NCI-H187 (cell line): ENCODE data around the gene HNF4A.
A peak's percentile ranks its signal among the peaks of the same experiment; 100 is the strongest.
"Not testable (repeated sequence)": the region's sequence is repeated elsewhere in the genome, so short reads cannot be mapped to it uniquely, and the experiment has no call there.

Source experiments
- DNase-seq, 2 experiments: peaks; one replicate each; lab custom pipeline; 2025; lab: John Stamatoyannopoulos, UW

The HNF4A gene

DNA sequence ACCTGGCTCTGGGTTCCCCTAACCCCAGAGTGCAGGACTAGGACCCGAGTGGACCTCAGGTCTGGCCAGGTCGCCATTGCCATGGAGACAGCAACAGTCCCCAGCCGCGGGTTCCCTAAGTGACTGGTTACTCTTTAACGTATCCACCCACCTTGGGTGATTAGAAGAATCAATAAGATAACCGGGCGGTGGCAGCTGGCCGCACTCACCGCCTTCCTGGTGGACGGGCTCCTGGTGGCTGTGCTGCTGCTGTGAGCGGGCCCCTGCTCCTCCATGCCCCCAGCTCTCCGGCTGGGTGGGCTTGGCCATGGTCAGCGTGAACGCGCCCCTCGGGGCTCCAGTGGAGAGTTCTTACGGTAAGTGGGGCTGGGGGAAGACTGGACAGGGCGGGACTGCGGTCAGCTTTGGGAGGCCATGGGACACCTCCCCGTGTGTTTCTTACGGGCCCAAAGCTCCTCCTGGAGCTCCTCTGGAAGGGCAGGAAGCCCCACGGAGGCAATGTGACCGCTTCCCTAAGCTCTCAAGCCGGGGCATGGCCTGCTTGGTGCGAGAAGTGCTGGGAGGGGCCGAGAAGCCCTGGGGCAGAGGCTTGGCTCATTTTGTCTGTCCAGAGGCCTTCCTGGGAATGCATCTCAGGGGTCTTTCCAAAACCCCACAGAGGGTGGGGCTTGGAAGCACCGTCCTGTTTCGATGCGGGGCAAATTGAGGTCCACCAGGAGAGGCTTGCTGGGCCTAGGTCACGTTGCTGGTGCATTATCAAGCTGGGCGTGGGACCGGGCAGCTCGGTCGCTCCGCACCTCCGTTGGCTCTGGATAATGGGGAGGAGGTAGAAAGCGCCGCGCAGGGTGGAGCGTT is at the start of gene HNF4A:
Gene HNF4A, plus strand, starts transcription at position 202 of the 855 bp plus-strand sequence. Its CDS starts 106 bp downstream, at position 308.
- no peak for DNase-seq

- DNase-seq: no peak
These were observed 48.6 kb upstream of the HNF4A start for GRCh38 chr20:44306927-44307326.

- no peak for DNase-seq
These were observed 45.5 kb upstream of the HNF4A start for GRCh38 chr20:44309763-44310663.

- peak; percentile 91 for DNase-seq
These were observed 44.5 kb upstream of the HNF4A start, which contains the start of gene FITM2 for GRCh38 chr20:44310664-44311639. Gene FITM2, minus strand, starts transcription at chr20:44311202. Its CDS starts 54 bp downstream, at chr20:44311148.

DNA sequence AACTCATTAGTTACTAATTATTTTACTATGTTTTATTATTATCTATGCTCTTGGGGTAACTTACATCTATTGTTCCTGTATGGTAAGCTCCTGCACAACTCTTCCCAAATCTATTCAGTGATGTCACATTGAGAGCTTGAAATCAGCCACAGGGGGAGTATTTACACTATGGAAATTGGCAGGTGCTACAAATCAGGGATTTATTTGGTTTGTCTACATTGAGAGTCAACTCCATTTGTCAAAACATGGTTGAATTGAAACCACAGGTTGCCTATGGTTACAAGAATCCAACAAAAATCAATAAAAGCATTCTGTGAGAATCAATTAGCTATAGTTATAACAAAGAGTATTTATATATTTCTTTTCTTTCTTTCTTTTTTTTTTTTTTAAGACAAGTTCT is 40.6 kb upstream of the HNF4A start:
- DNase-seq: no peak

- no peak for DNase-seq
These were observed 35.6 kb upstream of the HNF4A start for GRCh38 chr20:44319839-44320422.

DNA sequence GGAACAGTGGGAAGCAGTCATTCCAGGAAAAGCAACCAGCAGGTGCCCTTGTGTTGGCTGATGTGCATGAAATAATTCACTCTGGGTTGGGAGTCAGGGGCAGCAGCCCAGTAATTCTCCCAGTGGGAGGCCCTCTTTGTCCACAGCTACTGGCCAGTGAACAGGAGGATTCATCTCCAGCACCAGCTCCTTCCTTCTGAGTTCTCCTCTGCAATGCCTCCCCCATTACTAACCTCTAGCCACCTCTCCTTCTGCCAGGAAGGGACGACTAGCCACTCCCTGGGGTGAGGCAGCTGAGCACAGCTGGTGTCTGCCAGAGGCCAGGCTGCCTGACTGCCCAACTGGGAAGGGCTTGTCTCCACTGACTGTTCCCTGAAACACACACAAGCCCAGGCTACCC is 31.2 kb upstream of the HNF4A start:
- DNase-seq: no peak

GRCh38 chr20:44326391-44327159 is 28.9 kb upstream of the HNF4A start:
- DNase-seq: no peak

DNA sequence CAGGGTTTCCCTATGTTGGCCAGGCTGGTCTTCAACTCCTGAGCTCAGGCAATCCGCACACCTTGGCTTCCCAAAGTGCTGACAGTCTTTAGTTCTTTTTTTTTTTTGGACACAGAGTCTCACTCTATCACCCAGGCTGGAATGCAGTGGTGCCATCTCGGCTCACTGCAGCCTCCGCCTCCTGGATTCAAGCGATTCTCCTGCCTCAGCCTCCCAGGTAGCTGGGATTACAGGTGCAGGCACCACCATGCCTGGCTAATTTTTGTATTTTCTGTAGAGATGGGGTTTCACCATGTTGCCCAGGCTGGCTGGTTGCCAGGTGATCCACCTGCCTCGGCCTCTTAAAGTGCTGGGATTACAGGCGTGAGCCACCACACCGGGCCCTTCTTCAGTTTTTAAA is 27.8 kb upstream of the HNF4A start:
- not testable (repeated sequence) for DNase-seq

- no peak for DNase-seq
These were observed 27.1 kb upstream of the HNF4A start for GRCh38 chr20:44328428-44328827.

- no peak for DNase-seq
These were observed 24.3 kb upstream of the HNF4A start for GRCh38 chr20:44331201-44331600.

DNA sequence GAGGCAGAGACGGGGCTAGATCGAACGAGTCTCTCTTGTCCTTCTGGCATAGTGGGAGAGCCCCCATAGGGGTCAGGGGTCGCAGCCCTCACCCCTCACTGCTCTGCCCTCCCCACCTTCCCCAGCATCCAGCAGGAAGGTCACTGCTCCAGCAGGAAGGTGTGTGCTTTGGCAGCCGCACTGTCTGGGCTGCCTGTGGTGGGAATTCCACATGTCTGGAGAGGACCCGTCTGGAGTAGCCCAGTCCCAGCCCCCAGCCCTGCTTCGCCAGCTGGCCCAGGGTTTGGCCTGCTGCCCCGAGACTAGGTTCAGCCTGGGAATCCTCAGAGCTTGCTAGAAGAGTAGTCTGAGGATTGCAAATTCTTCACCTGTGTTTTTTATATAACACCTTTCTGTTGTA is 21.2 kb upstream of the HNF4A start:
- no peak for DNase-seq

GRCh38 chr20:44334709-44335108 is 20.8 kb upstream of the HNF4A start:
- DNase-seq: no peak

GRCh38 chr20:44335675-44336074 is 19.8 kb upstream of the HNF4A start:
- no peak for DNase-seq

- DNase-seq: no peak
These were observed 19.4 kb upstream of the HNF4A start for GRCh38 chr20:44336086-44336485.

DNA sequence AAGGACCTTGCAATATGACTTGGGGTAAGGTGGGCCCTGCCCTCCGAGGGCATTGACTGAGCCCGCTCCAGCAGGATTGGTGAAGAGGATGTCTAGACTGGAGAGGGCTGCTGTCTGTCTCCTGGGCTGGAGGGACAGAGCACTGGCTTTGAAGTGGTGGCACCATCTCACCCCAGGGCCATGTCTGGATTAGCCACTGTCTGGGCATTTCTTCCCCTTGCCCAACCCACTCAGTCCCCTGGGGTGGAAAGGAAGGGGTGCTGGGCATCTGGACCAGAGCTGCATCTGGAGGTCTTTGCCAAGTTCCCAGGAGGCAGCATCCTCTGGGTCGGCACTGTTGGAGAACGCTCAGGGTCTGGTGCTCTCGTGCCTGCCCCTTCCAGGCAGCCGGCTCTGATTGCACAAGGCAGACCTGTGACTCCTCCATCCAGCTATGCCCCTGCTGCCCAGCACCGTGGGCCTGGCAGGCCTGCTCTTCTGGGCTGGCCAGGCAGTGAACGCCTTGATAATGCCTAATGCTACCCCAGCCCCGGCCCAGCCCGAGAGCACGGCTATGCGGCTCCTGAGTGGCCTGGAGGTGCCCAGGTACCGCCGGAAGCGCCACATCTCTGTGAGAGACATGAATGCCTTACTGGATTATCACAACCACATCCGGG is 18.6 kb upstream of the HNF4A start, which contains the start of gene R3HDML:
Gene R3HDML, plus strand, starts transcription at position 319 of the 656 bp plus-strand sequence. Its CDS starts 115 bp downstream, at position 434.
- DNase-seq: no peak

DNA sequence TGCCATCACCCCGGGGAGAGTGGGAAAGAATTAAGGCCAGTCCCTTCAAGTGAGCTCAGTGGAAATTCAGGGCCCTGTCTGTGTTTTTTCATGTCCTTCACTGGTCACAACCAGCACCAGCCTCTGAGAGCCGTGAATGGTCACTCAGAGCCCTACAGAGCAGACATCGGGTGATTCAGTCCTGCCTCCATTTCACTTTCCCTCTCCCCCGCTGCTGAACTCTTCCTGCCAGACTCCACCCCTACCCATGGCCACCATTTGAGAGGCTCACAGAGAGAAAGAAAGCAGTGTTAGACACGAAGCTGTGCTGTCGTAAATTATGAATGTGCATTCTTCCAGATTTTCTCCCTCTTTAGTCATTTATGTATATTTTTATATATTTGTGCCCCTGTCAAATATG is 13.3 kb upstream of the HNF4A start:
- no peak for DNase-seq

DNA sequence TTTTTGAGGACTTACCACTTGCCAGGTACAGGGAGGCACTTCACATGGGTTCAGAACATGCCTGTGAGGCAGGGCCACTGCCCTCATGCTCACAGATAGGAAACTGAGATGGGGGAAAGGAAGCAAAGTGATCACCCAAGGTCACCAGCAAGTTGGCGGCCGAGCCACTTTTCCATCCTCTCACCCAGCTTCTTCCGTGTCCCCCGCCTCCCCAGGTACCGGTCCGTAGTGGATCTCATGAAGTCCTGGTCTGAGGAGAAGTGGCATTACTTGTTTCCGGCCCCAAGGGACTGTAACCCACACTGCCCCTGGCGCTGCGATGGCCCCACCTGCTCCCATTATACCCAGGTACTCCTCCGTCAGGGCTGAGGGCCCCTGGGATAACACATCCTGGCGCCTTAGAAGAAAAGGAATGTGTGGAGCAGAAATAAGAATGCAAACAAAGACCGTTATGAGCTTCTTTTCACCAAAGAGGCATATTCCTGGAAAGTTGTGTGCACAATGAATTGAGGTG is 12.3 kb upstream of the HNF4A start:
- DNase-seq: no peak

- no peak for DNase-seq
These were observed 10.8 kb upstream of the HNF4A start for GRCh38 chr20:44344723-44345122.
